ENCODE results near the gene CCDC28B.

Gene CCDC28B

GRCh38 chr1:32170991-32171390 lies 29.4 kb upstream of the CCDC28B start:
- no peak for DNase-seq
- no peaks in the 10 kb centered on the region for H3K9me3 ChIP-seq (ENCODE audit: control extremely low read depth in 1 of 5, control insufficient read depth in 4 of 5, insufficient read depth in 2 of 5, low read depth in 1 of 5, low read length in 4 of 5)
- H3K4me3 ChIP-seq (ENCODE audit: control insufficient read depth in 1 of 7, extremely low read depth in 1 of 7, insufficient read depth in 4 of 7, low read depth in 2 of 7, low read length in 6 of 7), result no peak overlapping the region
- POLR2A ChIA-PET, result no interaction called here
- peak overlapping the region in 1 of 2 experiments; percentile 9 for H3K27ac ChIP-seq (ENCODE audit: insufficient read depth in 1 of 2, low read depth in 1 of 2, low read length in 2 of 2, poor library complexity in 1 of 2, severe bottlenecking in 2 of 2)
- no peaks in the 10 kb centered on the region for H3K27me3 ChIP-seq (replicated peaks in 2 of 5; ENCODE audit: control insufficient read depth in 4 of 5, insufficient read depth in 5 of 5, low read length in 4 of 5)
- CTCF ChIA-PET, result interaction anchor here (1.1 kb wide), 1 partner anchor 30 kb away, joined by 5 read pairs; the partner anchor contains the start of gene CCDC28B
- peaks cover 7 to 15% (median 9%) of the 10 kb centered on the region in 4 experiments for H3K4me1 ChIP-seq (ENCODE audit: control extremely low read depth in 1 of 4, control insufficient read depth in 4 of 4, insufficient read depth in 4 of 4, low read length in 3 of 4)
- H3K36me3 ChIP-seq (ENCODE audit: control insufficient read depth in 4 of 4, insufficient read depth in 4 of 4, low read length in 3 of 4), result peaks cover 16 to 83% (median 48%) of the 10 kb centered on the region in 4 experiments
- WGBS (ENCODE audit: insufficient coverage), result 100% methylated on average over 1 of the region's 4 CpGs

- no peaks in the 10 kb centered on the region for H3K9me3 ChIP-seq (ENCODE audit: control extremely low read depth in 1 of 5, control insufficient read depth in 4 of 5, insufficient read depth in 2 of 5, low read depth in 1 of 5, low read length in 4 of 5)
- CTCF ChIA-PET, result interaction anchor here (0.7 to 0.9 kb wide), 3 partner anchors 20 to 239 kb away, joined by 3 read pairs; no protein-coding TSS in a partner anchor
- peak; percentile 14 to 62 (median 61) for DNase-seq
- H3K27ac ChIP-seq (ENCODE audit: insufficient read depth in 1 of 2, low read depth in 1 of 2, low read length in 2 of 2, poor library complexity in 1 of 2, severe bottlenecking in 2 of 2), result no peak overlapping the region
- H3K4me1 ChIP-seq (ENCODE audit: control extremely low read depth in 1 of 4, control insufficient read depth in 4 of 4, insufficient read depth in 4 of 4, low read length in 3 of 4), result peaks cover 7 to 15% (median 9%) of the 10 kb centered on the region in 4 experiments
- no peaks in the 10 kb centered on the region for H3K27me3 ChIP-seq (replicated peaks in 2 of 5; ENCODE audit: control insufficient read depth in 4 of 5, insufficient read depth in 5 of 5, low read length in 4 of 5)
- WGBS (ENCODE audit: insufficient coverage), result no CpG with 5 or more reads among the region's 1 CpG
- POLR2A ChIA-PET, result interaction anchor here (0.5 kb wide), 1 partner anchor 107 kb away, joined by 5 read pairs; no protein-coding TSS in a partner anchor
- peaks cover 13 to 72% (median 38%) of the 10 kb centered on the region in 4 experiments for H3K36me3 ChIP-seq (ENCODE audit: control insufficient read depth in 4 of 4, insufficient read depth in 4 of 4, low read length in 3 of 4)
- H3K4me3 ChIP-seq (ENCODE audit: control insufficient read depth in 1 of 7, extremely low read depth in 1 of 7, insufficient read depth in 4 of 7, low read depth in 2 of 7, low read length in 6 of 7), result no peak overlapping the region
Observed at GRCh38 chr1:32172621-32173245, 27.7 kb upstream of the CCDC28B start.

- peak overlapping the region in 4 of 7 experiments; percentile 25 to 74 (median 72) for H3K4me3 ChIP-seq (ENCODE audit: control insufficient read depth in 1 of 7, extremely low read depth in 1 of 7, insufficient read depth in 4 of 7, low read depth in 2 of 7, low read length in 6 of 7)
- no peaks in the 10 kb centered on the region for H3K27me3 ChIP-seq (replicated peaks in 2 of 5; ENCODE audit: control insufficient read depth in 4 of 5, insufficient read depth in 5 of 5, low read length in 4 of 5)
- ChIA-PET POLR2A (interaction anchor here (0.6 to 1.2 kb wide), 3 partner anchors 106 to 128 kb away, joined by 3 read pairs; partner anchors contain the start of gene TMEM39B), CTCF (interaction anchor here (0.9 kb wide), 1 partner anchor 19 kb away, joined by 3 read pairs; no protein-coding TSS in a partner anchor)
- no peak for DNase-seq
- WGBS (ENCODE audit: insufficient coverage), result 94% methylated on average over 5 of the region's 7 CpGs
- H3K27ac ChIP-seq (ENCODE audit: insufficient read depth in 1 of 2, low read depth in 1 of 2, low read length in 2 of 2, poor library complexity in 1 of 2, severe bottlenecking in 2 of 2), result peak overlapping the region in 1 of 2 experiments; percentile 89
- no peaks in the 10 kb centered on the region for H3K9me3 ChIP-seq (ENCODE audit: control extremely low read depth in 1 of 5, control insufficient read depth in 4 of 5, insufficient read depth in 2 of 5, low read depth in 1 of 5, low read length in 4 of 5)
- H3K4me1 ChIP-seq (ENCODE audit: control extremely low read depth in 1 of 4, control insufficient read depth in 4 of 4, insufficient read depth in 4 of 4, low read length in 3 of 4), result peaks cover 0 to 33% (median 27%) of the 10 kb centered on the region in 4 experiments
- H3K36me3 ChIP-seq (ENCODE audit: control insufficient read depth in 4 of 4, insufficient read depth in 4 of 4, low read length in 3 of 4), result peaks cover 2 to 44% (median 15%) of the 10 kb centered on the region in 4 experiments
Observed at GRCh38 chr1:32178380-32179192, 21.8 kb upstream of the CCDC28B start.

GRCh38 chr1:32179193-32179442 lies 21.3 kb upstream of the CCDC28B start:
- peaks cover 0 to 35% (median 29%) of the 10 kb centered on the region in 4 experiments for H3K4me1 ChIP-seq (ENCODE audit: control extremely low read depth in 1 of 4, control insufficient read depth in 4 of 4, insufficient read depth in 4 of 4, low read length in 3 of 4)
- peaks cover 4 to 43% (median 18%) of the 10 kb centered on the region in 4 experiments for H3K36me3 ChIP-seq (ENCODE audit: control insufficient read depth in 4 of 4, insufficient read depth in 4 of 4, low read length in 3 of 4)
- H3K27me3 ChIP-seq (replicated peaks in 2 of 5; ENCODE audit: control insufficient read depth in 4 of 5, insufficient read depth in 5 of 5, low read length in 4 of 5), result no peaks in the 10 kb centered on the region
- H3K9me3 ChIP-seq (ENCODE audit: control extremely low read depth in 1 of 5, control insufficient read depth in 4 of 5, insufficient read depth in 2 of 5, low read depth in 1 of 5, low read length in 4 of 5), result no peaks in the 10 kb centered on the region
- peak overlapping the region in 6 of 7 experiments; percentile 25 to 89 (median 72) for H3K4me3 ChIP-seq (ENCODE audit: control insufficient read depth in 1 of 7, extremely low read depth in 1 of 7, insufficient read depth in 4 of 7, low read depth in 2 of 7, low read length in 6 of 7)
- ChIA-PET POLR2A (interaction anchor here (0.6 to 1.2 kb wide), 3 partner anchors 106 to 128 kb away, joined by 3 read pairs; partner anchors contain the start of gene TMEM39B), CTCF (interaction anchor here (0.9 kb wide), 1 partner anchor 18 kb away, joined by 3 read pairs; no protein-coding TSS in a partner anchor)
- WGBS (ENCODE audit: insufficient coverage), result 42% methylated on average over 6 of the region's 7 CpGs
- peak overlapping the region in 1 of 2 experiments; percentile 89 for H3K27ac ChIP-seq (ENCODE audit: insufficient read depth in 1 of 2, low read depth in 1 of 2, low read length in 2 of 2, poor library complexity in 1 of 2, severe bottlenecking in 2 of 2)
- no peak for DNase-seq

- peak; percentile 84 to 88 (median 84) for DNase-seq
- Histone ChIP-seq H3K36me3 (ENCODE audit: control insufficient read depth in 4 of 4, insufficient read depth in 4 of 4, low read length in 3 of 4) (peaks cover 5 to 43% (median 23%) of the 10 kb centered on the region in 4 experiments), H3K27ac (ENCODE audit: insufficient read depth in 1 of 2, low read depth in 1 of 2, low read length in 2 of 2, poor library complexity in 1 of 2, severe bottlenecking in 2 of 2) (peak within 1 kb of the TSS; percentile 42 to 89), H3K27me3 (replicated peaks in 2 of 5; ENCODE audit: control insufficient read depth in 4 of 5, insufficient read depth in 5 of 5, low read length in 4 of 5) (no peaks in the 10 kb centered on the region), H3K9me3 (ENCODE audit: control extremely low read depth in 1 of 5, control insufficient read depth in 4 of 5, insufficient read depth in 2 of 5, low read depth in 1 of 5, low read length in 4 of 5) (no peaks in the 10 kb centered on the region), H3K4me1 (ENCODE audit: control extremely low read depth in 1 of 4, control insufficient read depth in 4 of 4, insufficient read depth in 4 of 4, low read length in 3 of 4) (peaks cover 0 to 40% (median 33%) of the 10 kb centered on the region in 4 experiments), H3K4me3 (ENCODE audit: control insufficient read depth in 1 of 7, extremely low read depth in 1 of 7, insufficient read depth in 4 of 7, low read depth in 2 of 7, low read length in 6 of 7) (peak within 1 kb of the TSS; percentile 45 to 89 (median 71))
- under 1% methylated on average over 61 of the region's 79 CpGs for WGBS (ENCODE audit: insufficient coverage)
- ChIA-PET POLR2A (interaction anchor here (0.6 to 1.2 kb wide), 3 partner anchors 107 to 127 kb away, joined by 3 read pairs; partner anchors contain the start of gene TMEM39B), CTCF (interaction anchor here (0.9 to 1.5 kb wide), 3 partner anchors 18 to 71 kb away, joined by 3 to 5 read pairs (median 3); partner anchors contain the start of gene KPNA6)
Observed at GRCh38 chr1:32179443-32180185, 20.8 kb upstream of the CCDC28B start, which contains the start of gene TXLNA. Gene TXLNA, plus strand, starts transcription at chr1:32179675. Its CDS starts 671 bp downstream, at chr1:32180346.

GRCh38 chr1:32180186-32181060 lies 20.0 kb upstream of the CCDC28B start:
- peak overlapping the region; percentile 42 to 89 for H3K27ac ChIP-seq (ENCODE audit: insufficient read depth in 1 of 2, low read depth in 1 of 2, low read length in 2 of 2, poor library complexity in 1 of 2, severe bottlenecking in 2 of 2)
- peak in 2 of 3 donors; percentile 21 to 37 for DNase-seq
- H3K4me3 ChIP-seq (ENCODE audit: control insufficient read depth in 1 of 7, extremely low read depth in 1 of 7, insufficient read depth in 4 of 7, low read depth in 2 of 7, low read length in 6 of 7), result peak overlapping the region; percentile 45 to 89 (median 71)
- H3K9me3 ChIP-seq (ENCODE audit: control extremely low read depth in 1 of 5, control insufficient read depth in 4 of 5, insufficient read depth in 2 of 5, low read depth in 1 of 5, low read length in 4 of 5), result no peaks in the 10 kb centered on the region
- peaks cover 0 to 43% (median 33%) of the 10 kb centered on the region in 4 experiments for H3K4me1 ChIP-seq (ENCODE audit: control extremely low read depth in 1 of 4, control insufficient read depth in 4 of 4, insufficient read depth in 4 of 4, low read length in 3 of 4)
- 12% methylated on average over 24 of the region's 36 CpGs for WGBS (ENCODE audit: insufficient coverage)
- peaks cover 7 to 42% (median 25%) of the 10 kb centered on the region in 4 experiments for H3K36me3 ChIP-seq (ENCODE audit: control insufficient read depth in 4 of 4, insufficient read depth in 4 of 4, low read length in 3 of 4)
- no peaks in the 10 kb centered on the region for H3K27me3 ChIP-seq (replicated peaks in 2 of 5; ENCODE audit: control insufficient read depth in 4 of 5, insufficient read depth in 5 of 5, low read length in 4 of 5)
- POLR2A ChIA-PET, result no interaction called here
- CTCF ChIA-PET, result interaction anchor here (0.9 to 1.5 kb wide), 2 partner anchors 40 to 72 kb away, joined by 3 to 5 read pairs; partner anchors contain the start of gene KPNA6
